ENCODE data around the gene CADM1. TPM values are rescaled to one million over a fixed set of nuclear protein-coding genes. Genes with fewer than 3 reads are reported as not detected.

Gene CADM1
- total RNA-seq, 1 donor = 0.45 TPM

DNA sequence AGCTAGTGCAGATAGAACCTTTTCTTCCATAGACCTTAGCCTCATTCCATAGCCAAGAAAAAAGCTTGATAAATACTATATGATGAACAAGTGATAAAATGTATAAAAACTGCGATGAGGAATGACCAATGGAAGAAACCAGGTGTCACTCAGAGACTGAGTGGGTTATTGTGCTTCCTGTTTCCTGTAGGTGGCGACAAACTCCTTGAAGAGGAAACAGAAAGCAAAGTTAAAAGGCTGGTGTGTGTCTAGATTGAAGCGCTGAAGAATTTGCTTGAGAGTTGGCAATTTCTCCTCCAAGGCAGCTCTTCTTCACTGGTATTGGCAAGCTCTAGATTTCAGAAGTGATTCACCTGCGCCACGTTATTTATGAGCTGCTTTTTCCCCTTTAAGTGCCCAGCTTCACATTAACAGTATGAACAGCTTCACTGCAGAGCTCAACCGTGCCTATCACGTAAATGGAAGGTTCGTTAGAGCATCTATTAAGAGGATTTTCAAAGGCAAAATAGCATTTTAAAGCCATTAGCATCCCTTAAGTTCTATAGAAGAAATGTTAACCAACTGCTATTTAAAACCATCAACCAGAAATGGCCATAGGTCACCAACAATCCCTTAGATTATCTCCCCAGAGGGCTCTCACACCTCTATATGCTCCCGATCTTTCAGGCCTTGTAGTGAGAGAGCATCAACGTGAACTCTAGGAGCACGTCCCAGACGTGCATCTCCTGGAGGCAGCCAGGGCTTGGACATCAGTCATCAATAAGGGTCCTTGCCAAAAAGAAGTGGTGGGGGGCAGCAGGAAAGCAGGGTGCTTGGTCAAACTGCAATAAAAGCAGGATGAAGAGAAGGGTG lies 179.4 kb downstream of the CADM1 start:
- H3K4me3 ChIP-seq (ENCODE audit: low read depth, low read length) = no peak overlapping the region
- DNase-seq (ENCODE audit: low read depth) = peak; percentile 23
- TF ChIP-seq, protein P1, sequence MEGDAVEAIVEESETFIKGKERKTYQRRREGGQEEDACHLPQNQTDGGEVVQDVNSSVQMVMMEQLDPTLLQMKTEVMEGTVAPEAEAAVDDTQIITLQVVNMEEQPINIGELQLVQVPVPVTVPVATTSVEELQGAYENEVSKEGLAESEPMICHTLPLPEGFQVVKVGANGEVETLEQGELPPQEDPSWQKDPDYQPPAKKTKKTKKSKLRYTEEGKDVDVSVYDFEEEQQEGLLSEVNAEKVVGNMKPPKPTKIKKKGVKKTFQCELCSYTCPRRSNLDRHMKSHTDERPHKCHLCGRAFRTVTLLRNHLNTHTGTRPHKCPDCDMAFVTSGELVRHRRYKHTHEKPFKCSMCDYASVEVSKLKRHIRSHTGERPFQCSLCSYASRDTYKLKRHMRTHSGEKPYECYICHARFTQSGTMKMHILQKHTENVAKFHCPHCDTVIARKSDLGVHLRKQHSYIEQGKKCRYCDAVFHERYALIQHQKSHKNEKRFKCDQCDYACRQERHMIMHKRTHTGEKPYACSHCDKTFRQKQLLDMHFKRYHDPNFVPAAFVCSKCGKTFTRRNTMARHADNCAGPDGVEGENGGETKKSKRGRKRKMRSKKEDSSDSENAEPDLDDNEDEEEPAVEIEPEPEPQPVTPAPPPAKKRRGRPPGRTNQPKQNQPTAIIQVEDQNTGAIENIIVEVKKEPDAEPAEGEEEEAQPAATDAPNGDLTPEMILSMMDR (IDR thresholded peaks at IDR 0.05; ENCODE audit: insufficient read depth, low read length) = peak; percentile 48

DNA sequence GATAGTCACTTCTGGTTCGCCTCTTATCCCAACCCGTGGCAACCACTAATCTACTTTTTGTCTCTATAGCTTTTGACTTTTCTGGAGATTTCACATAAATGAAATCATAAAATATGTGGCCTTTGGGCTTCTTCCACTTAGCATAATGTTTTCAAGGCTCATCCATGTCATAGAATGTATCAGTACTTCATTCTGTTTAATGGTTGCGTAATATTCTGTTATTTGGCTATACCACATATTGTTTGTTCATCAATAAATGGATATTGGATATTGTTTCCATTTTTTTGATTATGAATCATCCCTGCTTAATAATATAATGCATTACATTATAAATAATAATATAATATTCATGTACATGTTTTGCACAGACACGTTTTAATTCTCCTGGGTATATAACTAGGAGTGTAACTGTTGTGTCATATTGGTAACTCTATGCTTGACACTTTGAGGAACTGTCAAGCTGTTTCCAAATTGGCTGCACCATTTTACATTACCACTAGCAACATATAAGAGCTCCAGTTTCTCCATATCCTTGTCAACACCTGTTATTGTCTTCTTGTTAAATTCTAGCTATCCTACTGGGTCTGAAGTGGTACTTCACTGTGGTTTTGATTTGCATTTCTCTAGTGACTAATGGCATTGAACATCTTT lies 181.5 kb downstream of the CADM1 start:
- TF ChIP-seq, protein P1 (IDR thresholded peaks at IDR 0.05; ENCODE audit: insufficient read depth, low read length) = no peak
- no peak for DNase-seq (ENCODE audit: low read depth)
- no peak overlapping the region for H3K4me3 ChIP-seq (ENCODE audit: low read depth, low read length)

DNA sequence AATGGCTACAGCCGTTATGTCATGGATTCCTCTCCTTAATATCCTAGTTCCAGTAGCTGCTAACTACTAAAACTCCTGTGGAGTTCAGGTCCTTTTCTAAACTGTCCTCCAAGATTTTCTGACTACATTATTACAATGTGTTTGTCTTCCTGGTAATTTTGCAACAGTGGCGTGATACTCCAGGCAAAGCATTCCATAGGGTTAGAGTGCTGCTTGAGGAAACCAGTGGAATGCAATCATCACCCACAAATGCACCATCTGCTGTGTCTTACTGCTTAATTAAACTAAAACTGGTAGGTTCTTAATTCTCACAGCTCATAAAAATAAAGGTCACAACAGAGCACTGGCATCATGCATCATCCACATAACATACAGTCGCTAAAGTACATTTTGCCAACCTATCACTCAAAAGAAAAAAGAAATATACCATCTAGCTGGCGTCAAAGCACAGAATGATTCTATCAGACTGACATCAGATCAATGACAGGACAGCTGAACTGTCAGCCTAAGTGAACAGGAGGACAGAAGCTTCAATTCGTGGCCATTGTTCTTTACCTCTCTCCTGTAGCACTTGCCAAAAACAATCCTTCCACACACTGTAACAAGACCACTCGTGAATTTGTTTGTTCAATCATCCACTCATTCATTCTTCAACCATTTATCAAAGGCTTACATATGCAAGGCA lies 182.5 kb downstream of the CADM1 start:
- no peak for DNase-seq (ENCODE audit: low read depth)
- H3K4me3 ChIP-seq (ENCODE audit: low read depth, low read length) = no peak overlapping the region
- TF ChIP-seq, protein P1 (IDR thresholded peaks at IDR 0.05; ENCODE audit: insufficient read depth, low read length) = no peak

DNA sequence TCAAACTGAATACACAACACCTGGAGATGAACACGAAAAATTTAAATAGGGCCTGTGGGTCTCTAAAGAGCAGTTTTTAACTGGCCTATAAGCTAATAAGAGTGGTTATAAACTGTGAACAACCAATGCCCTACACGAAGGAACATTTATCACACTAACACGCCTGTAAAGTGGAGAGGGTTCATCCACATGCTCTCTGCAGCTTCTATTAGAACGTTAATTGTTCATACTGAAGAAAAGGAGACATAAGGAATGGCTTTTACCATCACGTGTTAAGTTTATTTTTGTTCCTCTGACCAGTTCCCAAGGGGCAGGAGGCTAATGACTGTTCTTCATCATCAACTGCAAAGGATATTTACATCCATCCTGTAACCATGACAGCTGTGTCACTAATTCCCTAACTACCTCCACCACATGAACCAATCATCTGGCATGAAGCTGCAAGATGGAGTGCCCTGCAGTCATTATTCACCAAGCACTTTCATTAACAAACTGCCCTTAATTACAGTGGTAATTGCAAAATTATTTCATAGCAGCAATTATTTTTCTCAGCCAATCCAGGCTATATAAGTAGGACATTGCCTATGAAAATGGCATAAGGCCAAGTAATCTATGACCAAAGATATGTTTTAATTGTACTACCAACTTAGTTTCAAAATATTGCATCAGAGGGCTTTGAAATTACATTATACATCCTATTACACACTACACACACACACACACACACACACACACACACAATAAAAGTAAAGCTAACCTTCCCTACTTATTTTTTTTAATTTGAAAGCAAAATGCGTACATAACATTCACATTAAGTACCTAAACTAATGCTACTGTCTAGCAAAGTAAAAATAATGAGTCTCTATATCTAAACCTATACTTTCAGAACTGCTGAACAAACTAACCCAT lies 186.7 kb downstream of the CADM1 start:
- DNase-seq (ENCODE audit: low read depth) = no peak
- H3K4me3 ChIP-seq (ENCODE audit: low read depth, low read length) = no peak overlapping the region
- TF ChIP-seq, protein P1 (IDR thresholded peaks at IDR 0.05; ENCODE audit: insufficient read depth, low read length) = no peak

DNA sequence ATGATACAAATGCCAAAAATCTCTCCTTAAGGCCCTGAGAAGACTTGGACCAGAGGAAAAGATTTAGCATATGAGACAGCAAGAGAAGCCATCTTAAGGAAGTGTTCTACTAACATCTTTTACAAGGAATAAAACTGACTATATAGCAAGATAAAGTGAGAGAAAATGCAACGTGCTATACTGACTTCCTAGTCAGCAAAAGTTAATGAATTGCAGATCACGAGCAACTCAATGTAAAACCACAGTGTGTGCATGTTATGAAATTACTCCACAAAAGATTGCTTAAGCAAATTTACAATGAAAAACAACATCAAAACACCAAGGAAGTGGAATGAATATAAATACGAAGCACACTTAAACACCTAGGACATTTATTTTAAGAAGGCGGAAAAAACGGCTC lies 187.5 kb downstream of the CADM1 start:
- TF ChIP-seq, protein P1 (IDR thresholded peaks at IDR 0.05; ENCODE audit: insufficient read depth, low read length) = no peak
- H3K4me3 ChIP-seq (ENCODE audit: low read depth, low read length) = no peak overlapping the region
- no peak for DNase-seq (ENCODE audit: low read depth)

DNA sequence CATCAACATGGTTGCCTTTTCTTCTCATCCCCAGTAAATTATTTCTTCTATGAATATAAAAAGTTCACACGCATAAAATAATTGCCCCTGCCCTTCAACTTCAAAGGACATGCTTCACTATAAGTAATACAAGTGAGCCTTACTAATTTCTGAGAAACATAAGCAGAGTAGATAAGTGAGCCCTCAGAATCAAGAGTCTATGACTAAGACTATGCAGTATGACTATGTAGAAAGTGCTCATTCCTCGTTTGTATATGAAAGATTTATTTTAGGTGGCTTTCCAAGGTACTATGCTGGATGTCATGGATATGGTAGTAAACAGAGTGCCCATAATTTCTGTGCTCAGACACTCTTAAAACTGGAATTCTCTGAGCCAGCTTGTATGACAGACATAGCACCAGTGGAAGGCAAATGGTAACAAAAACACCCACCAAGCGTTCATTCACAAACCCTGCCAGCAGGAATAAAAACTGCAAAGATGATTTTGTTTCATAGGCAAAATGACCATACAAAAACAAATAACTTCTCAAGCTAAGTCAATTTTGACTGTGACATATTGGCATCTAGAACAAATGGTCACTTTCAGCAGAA lies 189.8 kb downstream of the CADM1 start:
- no peak for DNase-seq (ENCODE audit: low read depth)
- TF ChIP-seq, protein P1 (IDR thresholded peaks at IDR 0.05; ENCODE audit: insufficient read depth, low read length) = no peak
- no peak overlapping the region for H3K4me3 ChIP-seq (ENCODE audit: low read depth, low read length)

Data from fibroblast of the aortic adventitia (primary cell).